Spleen (tissue), 7 donors: ENCODE results near the gene ARNT2.

Source experiments
- POLR2A ChIP-seq, 3 donors: fragments of 450-650 bp; IDR thresholded peaks; one replicate each; pipeline ENCODE4 v1.5.1; 2017; ENCODE audit warnings: antibody characterized with exemption in 3 of 3, mild to moderate bottlenecking in 1 of 3
- POLR2AphosphoS5 ChIP-seq, 3 donors: sonication (generic); formaldehyde crosslinking; IDR thresholded peaks; one replicate each; pipeline ENCODE4 v1.5.1; 2017; ENCODE audit warnings: antibody characterized with exemption in 3 of 3
- TF ChIP-seq, protein P1 (sequence below), 11 experiments: fragments of 200-600 bp in 7 of 11; fragments of 450-650 bp in 4 of 11; sonication (generic) in 4 of 11; IDR thresholded peaks in 8 of 11; conservative IDR thresholded peaks in 3 of 11; 1 replicate in 7 of 11; 2 replicates in 4 of 11; pipeline versions ENCODE4 v1.4.0 to v1.8.0; 2016 to 2021; ENCODE audit warnings: antibody characterized with exemption in 11 of 11, inconsistent platforms in 4 of 11, mild to moderate bottlenecking in 1 of 11
- donor health status: DM: no; HTN: no; CAD: no; lungs with moderate emphysema.
- donor health status: DM: no; HTN: no; CAD: no.
- donor health status: DM: no; HTN: no; CAD: no.

DNA sequence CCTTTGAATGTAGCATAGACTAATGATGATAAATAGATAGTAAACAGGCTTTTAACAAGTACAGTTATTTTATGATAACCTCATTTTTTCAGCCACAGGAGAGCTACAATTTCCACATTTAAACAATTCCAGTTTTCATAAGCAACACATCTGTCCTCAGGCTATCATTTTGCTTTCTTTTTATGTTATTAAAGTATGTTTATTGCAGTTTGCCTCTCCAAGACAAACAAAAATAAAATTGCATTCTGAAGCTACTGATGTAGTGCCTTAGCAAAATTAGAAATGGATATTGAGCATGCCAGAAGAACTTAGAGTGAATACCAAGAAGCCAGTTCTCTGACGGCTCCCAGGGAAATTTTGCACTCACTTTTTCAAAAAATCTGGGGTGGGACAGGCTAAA is 150.4 kb downstream of the ARNT2 start:
- TF ChIP-seq, protein P1, sequence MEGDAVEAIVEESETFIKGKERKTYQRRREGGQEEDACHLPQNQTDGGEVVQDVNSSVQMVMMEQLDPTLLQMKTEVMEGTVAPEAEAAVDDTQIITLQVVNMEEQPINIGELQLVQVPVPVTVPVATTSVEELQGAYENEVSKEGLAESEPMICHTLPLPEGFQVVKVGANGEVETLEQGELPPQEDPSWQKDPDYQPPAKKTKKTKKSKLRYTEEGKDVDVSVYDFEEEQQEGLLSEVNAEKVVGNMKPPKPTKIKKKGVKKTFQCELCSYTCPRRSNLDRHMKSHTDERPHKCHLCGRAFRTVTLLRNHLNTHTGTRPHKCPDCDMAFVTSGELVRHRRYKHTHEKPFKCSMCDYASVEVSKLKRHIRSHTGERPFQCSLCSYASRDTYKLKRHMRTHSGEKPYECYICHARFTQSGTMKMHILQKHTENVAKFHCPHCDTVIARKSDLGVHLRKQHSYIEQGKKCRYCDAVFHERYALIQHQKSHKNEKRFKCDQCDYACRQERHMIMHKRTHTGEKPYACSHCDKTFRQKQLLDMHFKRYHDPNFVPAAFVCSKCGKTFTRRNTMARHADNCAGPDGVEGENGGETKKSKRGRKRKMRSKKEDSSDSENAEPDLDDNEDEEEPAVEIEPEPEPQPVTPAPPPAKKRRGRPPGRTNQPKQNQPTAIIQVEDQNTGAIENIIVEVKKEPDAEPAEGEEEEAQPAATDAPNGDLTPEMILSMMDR (IDR thresholded peaks at IDR 0.05 in 8 of 11, conservative IDR thresholded peaks at IDR 0.05 in 3 of 11) = no peak
- TF ChIP-seq POLR2A (IDR thresholded peaks at IDR 0.05) (no peak), POLR2AphosphoS5 (IDR thresholded peaks at IDR 0.05) (no peak)
